22Rv1 (cell line): Measurements from ENCODE around the gene EIF3J.

ENCODE experiments used
- H3K27ac ChIP-seq: fragments of 450-650 bp; 2 replicates; pipeline ENCODE4 v1.5.1; 2017
- CTCF ChIP-seq: fragments of 450-650 bp; IDR thresholded peaks from 2 replicates; pipeline ENCODE4 v1.5.1; 2017; ENCODE audit warnings: mild to moderate bottlenecking
- ZFX ChIP-seq: fragments of 450-650 bp; IDR thresholded peaks from 2 replicates; pipeline ENCODE4 v1.6.1; 2017; ENCODE audit warnings: antibody characterized with exemption, borderline replicate concordance

The EIF3J gene

GRCh38 chr15:44565387-44566154, 28.6 kb downstream of the EIF3J start:
- H3K27ac ChIP-seq: no peak overlapping the region
- no peak for TF ChIP-seq ZFX

DNA sequence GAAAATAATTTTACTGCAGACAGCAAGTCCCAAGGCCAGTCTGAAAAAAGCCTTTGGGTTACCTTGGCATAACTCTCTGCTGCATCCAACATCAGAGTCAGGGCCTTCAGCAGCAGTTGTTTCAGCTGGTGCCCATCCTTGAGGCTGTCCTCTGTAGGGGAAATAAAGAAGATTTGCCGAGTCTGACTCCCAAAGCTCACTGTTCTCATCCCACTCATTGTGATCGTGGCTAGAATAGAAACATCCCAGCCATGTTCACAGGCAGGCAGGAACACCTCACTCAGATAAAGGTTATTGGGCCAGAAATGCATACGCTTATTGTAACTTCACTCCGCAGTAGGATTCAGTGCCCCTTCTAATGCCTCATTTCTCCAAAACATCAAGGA, 29.2 kb downstream of the EIF3J start:
- H3K27ac ChIP-seq: no peak overlapping the region
- no peak for TF ChIP-seq ZFX

DNA sequence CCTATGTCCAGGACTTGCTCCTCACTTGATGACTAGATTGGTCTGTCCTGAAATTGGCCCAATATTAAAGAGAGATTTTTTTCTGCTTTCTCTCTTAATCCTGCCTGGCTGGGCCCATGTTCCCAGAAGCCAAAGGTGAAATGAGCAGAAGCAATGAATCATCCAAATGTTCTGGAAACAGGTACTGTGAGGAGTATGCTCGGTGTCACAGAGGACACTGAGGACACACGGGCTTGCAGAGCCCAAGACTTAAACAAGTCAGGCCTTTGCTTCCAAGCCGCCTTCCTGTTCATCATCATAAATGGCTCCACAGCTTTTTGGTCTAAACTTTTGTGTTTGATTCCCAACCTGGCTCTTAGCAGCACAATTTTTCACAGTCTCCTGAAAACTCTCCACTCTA, 31.4 kb downstream of the EIF3J start:
- no peak for TF ChIP-seq CTCF
- TF ChIP-seq ZFX: no peak
- H3K27ac ChIP-seq: no peak overlapping the region; the same call in 1 of the 2 replicates

DNA sequence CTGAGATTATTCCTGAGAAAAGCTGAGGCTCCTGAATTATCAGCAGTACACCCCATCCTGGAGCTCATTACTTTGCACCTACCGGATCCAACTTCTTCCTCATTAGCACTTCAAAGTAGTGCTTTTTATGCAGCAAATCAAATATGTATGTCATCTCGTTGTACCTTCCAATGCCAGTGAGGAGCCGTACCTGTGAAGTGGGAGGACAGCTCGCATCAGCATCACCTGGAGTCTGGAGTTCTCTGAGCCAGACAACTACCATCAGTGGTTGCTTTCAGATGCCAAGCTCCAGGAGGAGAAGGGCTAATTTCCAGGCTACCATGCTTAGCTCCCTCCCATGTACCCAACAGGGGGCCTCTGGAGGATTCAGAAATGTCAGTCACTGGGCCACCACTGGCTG, 32.4 kb downstream of the EIF3J start:
- no peak overlapping the region for H3K27ac ChIP-seq
- no peak for TF ChIP-seq ZFX
- TF ChIP-seq CTCF: no peak

DNA sequence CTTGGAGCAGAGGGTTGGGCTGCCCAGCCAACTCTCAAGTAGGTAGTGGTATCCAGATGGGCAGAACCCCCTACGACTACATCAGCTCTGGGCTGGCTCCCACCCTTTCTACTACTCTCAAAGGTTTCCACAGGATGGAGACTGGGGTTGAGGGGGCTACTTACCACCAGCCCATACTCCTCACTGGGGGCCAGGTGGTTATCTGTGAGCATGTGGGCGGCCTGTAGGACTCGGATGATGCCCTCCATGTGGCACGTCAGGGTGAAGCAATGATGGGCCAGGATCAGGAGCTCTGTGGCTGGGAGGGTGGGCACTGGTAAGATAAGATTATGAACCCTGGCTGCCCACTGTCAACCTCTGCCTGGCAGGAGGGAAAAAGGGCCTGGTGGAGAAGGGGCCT, 33.4 kb downstream of the EIF3J start:
- H3K27ac ChIP-seq: no peak overlapping the region
- TF ChIP-seq CTCF (no peak), ZFX (no peak)

- no peak for TF ChIP-seq CTCF
- TF ChIP-seq ZFX: no peak
- no peak overlapping the region for H3K27ac ChIP-seq
Measured at GRCh38 chr15:44573386-44573785, 36.4 kb downstream of the EIF3J start.

GRCh38 chr15:44574734-44575133, 37.8 kb downstream of the EIF3J start:
- H3K27ac ChIP-seq: no peak overlapping the region
- TF ChIP-seq CTCF (no peak), ZFX (no peak)

GRCh38 chr15:44580105-44580504, 43.2 kb downstream of the EIF3J start:
- TF ChIP-seq ZFX (no peak), CTCF (no peak)
- no peak overlapping the region for H3K27ac ChIP-seq
